Chondrocyte (in vitro differentiated cells): ENCODE measurements around the gene SPSB1. TPM values are rescaled to one million over a fixed set of nuclear protein-coding genes. Genes with fewer than 3 reads are reported as not detected.
A peak's percentile ranks its signal among the peaks of the same experiment; 100 is the strongest.

ENCODE experiments used
- DNase-seq: peaks from one replicate; pipeline ENCODE4 v3.0.0; 2021; ENCODE audit warnings: mixed read lengths, low spot score
- H3K27ac Mint-ChIP-seq: one replicate; pipeline ENCODE4 v1.8.0; 2021; ENCODE audit warnings: mild to moderate bottlenecking, moderate library complexity, mixed read lengths; ENCODE audit not compliant: unreplicated experiment
- H3K27me3 Mint-ChIP-seq: 2 replicates; pipeline ENCODE4 v1.8.0; 2021; ENCODE audit warnings: low read depth, mixed read lengths
- H3K36me3 Mint-ChIP-seq: 2 replicates; pipeline ENCODE4 v1.8.0; 2021; ENCODE audit warnings: low read depth, mixed read lengths
- H3K4me1 Mint-ChIP-seq: 2 replicates; pipeline ENCODE4 v1.8.0; 2021; ENCODE audit warnings: low read depth, mild to moderate bottlenecking, mixed read lengths
- H3K4me3 Mint-ChIP-seq: one replicate; pipeline ENCODE4 v1.8.0; 2021; ENCODE audit warnings: mild to moderate bottlenecking, moderate library complexity, mixed read lengths; ENCODE audit not compliant: unreplicated experiment
- H3K9me3 Mint-ChIP-seq: 2 replicates; pipeline ENCODE4 v1.8.0; 2021; ENCODE audit warnings: low read depth, mixed read lengths
- CTCF ChIP-seq: fragments of 200-600 bp; sonication (generic); IDR thresholded peaks from 2 replicates; pipeline ENCODE4 v1.5.0; 2021; ENCODE audit warnings: antibody characterized with exemption, mild to moderate bottlenecking, moderate library complexity
- total RNA-seq: library from RNA; stranded (reverse); gene quantifications from 3 replicates; pipeline ENCODE4 v1.2.1, GENCODE V29; 2021

SPSB1 gene
- total RNA-seq, 1 donor from 2014 or later, result 173 TPM

- TF ChIP-seq CTCF, result no peak
- no peaks in the 10 kb centered on the region for H3K27me3 Mint-ChIP-seq
- peaks cover 33% of the 10 kb centered on the region for H3K4me1 Mint-ChIP-seq
- peak overlapping the region; percentile 6 for H3K4me3 Mint-ChIP-seq
- DNase-seq, result no peak
- H3K9me3 Mint-ChIP-seq, result no peaks in the 10 kb centered on the region
- peaks cover 3% of the 10 kb centered on the region for H3K36me3 Mint-ChIP-seq
- H3K27ac Mint-ChIP-seq, result peak overlapping the region; percentile 92
Observed at GRCh38 chr1:9253453-9254105, 39.1 kb upstream of the SPSB1 start.

GRCh38 chr1:9256332-9256731 is 36.4 kb upstream of the SPSB1 start:
- H3K4me1 Mint-ChIP-seq, result peaks cover 16% of the 10 kb centered on the region
- no peak for DNase-seq
- H3K9me3 Mint-ChIP-seq, result no peaks in the 10 kb centered on the region
- H3K4me3 Mint-ChIP-seq, result no peak overlapping the region
- H3K27ac Mint-ChIP-seq, result no peak overlapping the region
- H3K27me3 Mint-ChIP-seq, result no peaks in the 10 kb centered on the region
- no peak for TF ChIP-seq CTCF
- H3K36me3 Mint-ChIP-seq, result no peaks in the 10 kb centered on the region

GRCh38 chr1:9257851-9258250 is 34.8 kb upstream of the SPSB1 start:
- Mint-ChIP-seq H3K4me3 (no peak overlapping the region), H3K4me1 (peaks cover 12% of the 10 kb centered on the region), H3K27ac (no peak overlapping the region), H3K36me3 (peaks cover 4% of the 10 kb centered on the region), H3K9me3 (no peaks in the 10 kb centered on the region), H3K27me3 (no peaks in the 10 kb centered on the region)
- DNase-seq, result no peak
- no peak for TF ChIP-seq CTCF

GRCh38 chr1:9258629-9259028 is 34.1 kb upstream of the SPSB1 start:
- Mint-ChIP-seq H3K27me3 (no peaks in the 10 kb centered on the region), H3K27ac (no peak overlapping the region), H3K4me3 (no peak overlapping the region), H3K9me3 (no peaks in the 10 kb centered on the region), H3K36me3 (peaks cover 4% of the 10 kb centered on the region), H3K4me1 (peaks cover 5% of the 10 kb centered on the region)
- DNase-seq, result no peak
- no peak for TF ChIP-seq CTCF

- peak overlapping the region; percentile 35 for H3K27ac Mint-ChIP-seq
- peaks cover 11% of the 10 kb centered on the region for H3K36me3 Mint-ChIP-seq
- no peak for DNase-seq
- no peaks in the 10 kb centered on the region for H3K27me3 Mint-ChIP-seq
- no peaks in the 10 kb centered on the region for H3K4me1 Mint-ChIP-seq
- TF ChIP-seq CTCF, result no peak
- H3K9me3 Mint-ChIP-seq, result no peaks in the 10 kb centered on the region
- no peak overlapping the region for H3K4me3 Mint-ChIP-seq
Observed at GRCh38 chr1:9260059-9260766, 32.5 kb upstream of the SPSB1 start.
